WTC11 (cell line): Measurements from ENCODE around the gene PGLYRP2. TPM values are rescaled to one million over a fixed set of nuclear protein-coding genes. Genes with fewer than 3 reads are reported as not detected.

Source experiments
- ATAC-seq: fragments of 200-7000 bp; cut with Tn5 transposase; 2 replicates; pipeline ENCODE4 v1.10.0; 2021; ENCODE audit warnings: mild to moderate bottlenecking, moderate library complexity
- CTCF ChIA-PET: fragments of 300-600 bp; sonication (Branson Sonifier 250); formaldehyde crosslinking; loops from one replicate; lab custom pipeline; 2021; ENCODE audit warnings: antibody characterized with exemption; lab: Charles Lee
- POLR2A ChIA-PET: fragments of 350-600 bp; sonication (Branson Sonifier 250); formaldehyde crosslinking; loops from one replicate; lab custom pipeline; 2021; ENCODE audit warnings: antibody characterized with exemption; lab: Charles Lee
- DNase-seq: peaks from one replicate; pipeline ENCODE4 v3.0.0; 2021; ENCODE audit warnings: low spot score
- H3K27ac Mint-ChIP-seq: 2 replicates; pipeline ENCODE4 v1.8.0; 2021; ENCODE audit warnings: mixed read lengths
- H3K27me3 Mint-ChIP-seq: 2 replicates; pipeline ENCODE4 v1.8.0; 2021; ENCODE audit warnings: low read depth, mild to moderate bottlenecking, moderate library complexity, mixed read lengths
- H3K36me3 Mint-ChIP-seq: 2 replicates; pipeline ENCODE4 v1.8.0; 2021; ENCODE audit warnings: mixed read lengths
- H3K4me1 Mint-ChIP-seq: 2 replicates; pipeline ENCODE4 v1.8.0; 2022; ENCODE audit warnings: mixed read lengths
- H3K4me3 Mint-ChIP-seq: 2 replicates; pipeline ENCODE4 v1.8.0; 2021; ENCODE audit warnings: mild to moderate bottlenecking, moderate library complexity, mixed read lengths
- H3K9me3 Mint-ChIP-seq: 2 replicates; pipeline ENCODE4 v1.8.0; 2021; ENCODE audit warnings: mixed read lengths
- ATF1 ChIP-seq: sonication (generic); formaldehyde crosslinking; IDR thresholded peaks from 2 replicates; pipeline ENCODE4 v1.8.1; 2023; ENCODE audit warnings: mild to moderate bottlenecking, moderate library complexity, missing genetic modification reagents
- FOXJ3 ChIP-seq: sonication (generic); formaldehyde crosslinking; IDR thresholded peaks from 2 replicates; pipeline ENCODE4 v1.9.0; 2021; ENCODE audit warnings: missing genetic modification reagents, mild to moderate bottlenecking, borderline replicate concordance
- FOXP1 ChIP-seq: sonication (generic); formaldehyde crosslinking; IDR thresholded peaks from 2 replicates; pipeline ENCODE4 v1.8.0; 2022; ENCODE audit warnings: missing genetic modification reagents, mild to moderate bottlenecking, moderate library complexity, borderline replicate concordance
- HMGA2 ChIP-seq: fragments of 250-450 bp; sonication (Bioruptor Pico); IDR thresholded peaks from 2 replicates; pipeline ENCODE4 v1.4.0; 2021; ENCODE audit warnings: mild to moderate bottlenecking, moderate library complexity
- JAZF1 ChIP-seq: fragments of 250-450 bp; sonication (Bioruptor Pico); IDR thresholded peaks from 2 replicates; pipeline ENCODE4 v1.9.0; 2021; ENCODE audit warnings: moderate library complexity, mild to moderate bottlenecking, inconsistent platforms
- MXD4 ChIP-seq: fragments of 250-450 bp; sonication (Bioruptor Pico); IDR thresholded peaks from 2 replicates; pipeline ENCODE4 v1.8.0; 2021; ENCODE audit warnings: mild to moderate bottlenecking, moderate library complexity, borderline replicate concordance
- NR2C2 ChIP-seq: sonication (generic); formaldehyde crosslinking; IDR thresholded peaks from 2 replicates; pipeline ENCODE4 v1.8.0; 2022; ENCODE audit warnings: mild to moderate bottlenecking, missing genetic modification reagents
- NR3C1 ChIP-seq: sonication (generic); formaldehyde crosslinking; conservative IDR thresholded peaks from 2 replicates; pipeline ENCODE4 v1.8.1; 2023; ENCODE audit warnings: low read depth, mild to moderate bottlenecking, missing genetic modification reagents
- OVOL2 ChIP-seq: fragments of 250-450 bp; sonication (Bioruptor Pico); IDR thresholded peaks from 2 replicates; pipeline ENCODE4 v1.9.0; 2021; ENCODE audit warnings: mild to moderate bottlenecking, borderline replicate concordance
- PRRX2 ChIP-seq: fragments of 250-450 bp; sonication (Bioruptor Pico); IDR thresholded peaks from 2 replicates; pipeline ENCODE4 v1.8.0; 2021; ENCODE audit warnings: mild to moderate bottlenecking
- SMAD3 ChIP-seq: sonication (generic); formaldehyde crosslinking; IDR thresholded peaks from 2 replicates; pipeline ENCODE4 v1.8.0; 2022; ENCODE audit warnings: missing genetic modification reagents, mild to moderate bottlenecking, borderline replicate concordance
- SP1 ChIP-seq: sonication (generic); formaldehyde crosslinking; conservative IDR thresholded peaks from 2 replicates; pipeline ENCODE4 v1.8.1; 2022; ENCODE audit warnings: missing genetic modification reagents
- TEAD4 ChIP-seq: sonication (generic); formaldehyde crosslinking; IDR thresholded peaks from 2 replicates; pipeline ENCODE4 v1.8.0; 2022; ENCODE audit warnings: mild to moderate bottlenecking, missing genetic modification reagents
- ZNF416 ChIP-seq: fragments of 250-450 bp; sonication (Bioruptor Pico); IDR thresholded peaks from 2 replicates; pipeline ENCODE4 v1.9.0; 2021; ENCODE audit warnings: mild to moderate bottlenecking, inconsistent platforms
- ZNF423 ChIP-seq: fragments of 250-450 bp; sonication (Bioruptor Pico); IDR thresholded peaks from 2 replicates; pipeline ENCODE4 v2.1.2; 2022; ENCODE audit warnings: mild to moderate bottlenecking, moderate library complexity
- total RNA-seq: library from RNA; stranded (reverse); gene quantifications from 3 replicates; pipeline ENCODE4 v1.2.3, GENCODE V29; 2021
- TF ChIP-seq, protein P1 (sequence below): sonication (generic); formaldehyde crosslinking; IDR thresholded peaks from 2 replicates; pipeline ENCODE4 v1.8.0; 2022; ENCODE audit warnings: mild to moderate bottlenecking, missing genetic modification reagents
- TF ChIP-seq, protein P2 (sequence below): sonication (generic); formaldehyde crosslinking; IDR thresholded peaks from 2 replicates; pipeline ENCODE4 v1.8.1; 2023; ENCODE audit warnings: mild to moderate bottlenecking, missing genetic modification reagents, moderate library complexity
- TF ChIP-seq, protein P3 (sequence below): fragments of 200-600 bp; IDR thresholded peaks from 2 replicates; pipeline ENCODE4 v1.8.0; 2022; ENCODE audit warnings: antibody characterized with exemption
- TF ChIP-seq, protein P4 (sequence below): fragments of 250-450 bp; sonication (Bioruptor Pico); IDR thresholded peaks from 2 replicates; pipeline ENCODE4 v1.9.0; 2021; ENCODE audit warnings: mild to moderate bottlenecking, borderline replicate concordance
- TF ChIP-seq, protein P5 (sequence below): sonication (generic); formaldehyde crosslinking; conservative IDR thresholded peaks from 2 replicates; pipeline ENCODE4 v1.8.1; 2022; ENCODE audit warnings: mild to moderate bottlenecking, missing genetic modification reagents

Gene PGLYRP2
- total RNA-seq, 1 experiment from 2014 or later: not detected

DNA sequence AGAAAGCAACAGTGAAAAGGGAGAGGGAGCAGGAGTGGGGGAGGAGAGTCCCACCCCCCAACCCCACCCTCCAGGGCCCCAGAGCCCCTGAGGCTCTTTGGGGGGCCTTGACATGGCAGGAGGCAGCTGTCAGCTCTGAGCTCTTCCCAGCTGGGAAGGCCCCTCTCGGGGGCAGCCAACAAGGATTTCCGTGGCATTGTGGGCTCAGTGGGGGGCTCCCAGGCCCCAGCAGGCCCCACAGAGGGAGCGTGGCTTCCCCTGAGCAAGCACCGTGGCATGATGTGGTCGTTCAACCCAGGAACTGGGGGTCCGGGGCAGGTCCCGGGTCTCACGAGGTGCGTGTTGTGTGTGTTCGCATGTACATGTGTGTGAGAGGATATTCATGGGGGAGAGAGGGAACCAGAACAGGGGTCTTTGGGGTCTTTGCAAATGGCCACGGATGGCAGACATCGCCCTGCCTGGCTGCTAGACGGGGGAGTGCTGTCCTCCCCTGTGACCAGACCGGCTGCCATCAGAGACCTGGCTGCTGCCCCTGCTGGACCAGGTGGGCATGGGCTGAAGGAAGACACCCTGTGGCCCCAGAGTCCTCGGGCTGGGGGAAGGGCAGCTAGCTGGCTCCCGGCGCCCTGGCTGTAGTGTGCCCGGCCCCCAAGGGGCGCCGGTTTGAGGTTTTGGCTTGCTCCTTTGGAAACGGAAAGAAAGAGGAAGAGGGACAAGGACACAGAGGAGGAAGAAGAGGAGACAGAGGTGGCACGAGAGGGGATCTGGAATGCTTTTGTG lies 56.8 kb downstream of the PGLYRP2 start:
- TF ChIP-seq FOXJ3: no peak
- TF ChIP-seq, protein P1, sequence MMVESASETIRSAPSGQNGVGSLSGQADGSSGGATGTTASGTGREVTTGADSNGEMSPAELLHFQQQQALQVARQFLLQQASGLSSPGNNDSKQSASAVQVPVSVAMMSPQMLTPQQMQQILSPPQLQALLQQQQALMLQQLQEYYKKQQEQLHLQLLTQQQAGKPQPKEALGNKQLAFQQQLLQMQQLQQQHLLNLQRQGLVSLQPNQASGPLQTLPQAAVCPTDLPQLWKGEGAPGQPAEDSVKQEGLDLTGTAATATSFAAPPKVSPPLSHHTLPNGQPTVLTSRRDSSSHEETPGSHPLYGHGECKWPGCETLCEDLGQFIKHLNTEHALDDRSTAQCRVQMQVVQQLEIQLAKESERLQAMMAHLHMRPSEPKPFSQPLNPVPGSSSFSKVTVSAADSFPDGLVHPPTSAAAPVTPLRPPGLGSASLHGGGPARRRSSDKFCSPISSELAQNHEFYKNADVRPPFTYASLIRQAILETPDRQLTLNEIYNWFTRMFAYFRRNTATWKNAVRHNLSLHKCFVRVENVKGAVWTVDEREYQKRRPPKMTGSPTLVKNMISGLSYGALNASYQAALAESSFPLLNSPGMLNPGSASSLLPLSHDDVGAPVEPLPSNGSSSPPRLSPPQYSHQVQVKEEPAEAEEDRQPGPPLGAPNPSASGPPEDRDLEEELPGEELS (CRISPR knock-in tag): no peak
- H3K4me1 Mint-ChIP-seq: peaks cover 9% of the 10 kb centered on the region
- no peaks in the 10 kb centered on the region for H3K27me3 Mint-ChIP-seq
- no peaks in the 10 kb centered on the region for H3K9me3 Mint-ChIP-seq
- H3K36me3 Mint-ChIP-seq: peaks cover 34% of the 10 kb centered on the region
- no peak for ATAC-seq
- no peak for DNase-seq
- no peak overlapping the region for H3K27ac Mint-ChIP-seq
- H3K4me3 Mint-ChIP-seq: no peak overlapping the region
- ChIA-PET CTCF (interaction anchor here (0.9 to 5.8 kb wide), 3 partner anchors 30 to 170 kb away, joined by 3 to 128 read pairs (median 5); no protein-coding TSS in a partner anchor), POLR2A (no interaction called here)

DNA sequence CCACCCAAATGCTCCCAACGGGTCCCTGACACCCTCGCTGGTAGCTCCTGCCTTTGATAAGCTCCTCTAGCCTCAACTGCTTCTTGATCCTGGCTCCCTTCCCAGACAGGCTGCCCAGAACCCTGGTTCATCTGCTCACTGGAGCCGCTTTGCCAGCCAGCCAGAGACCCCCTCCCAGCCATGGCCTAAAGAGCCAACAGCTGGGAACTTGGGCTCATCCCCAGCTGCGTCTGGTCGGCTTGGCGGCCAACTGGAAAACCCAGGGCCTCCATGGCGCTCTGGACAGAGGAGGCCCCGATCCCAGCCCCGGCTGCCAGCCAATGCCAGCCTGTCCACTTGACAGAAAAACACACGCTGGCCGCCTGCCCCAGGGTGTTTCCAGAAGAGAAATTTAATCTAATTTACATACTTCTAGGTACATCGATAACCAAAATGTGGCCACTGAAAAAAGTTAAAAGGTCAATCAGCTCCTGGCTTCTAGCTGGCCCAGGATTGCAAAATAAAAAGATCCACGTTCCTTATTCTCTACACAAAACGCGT lies 57.5 kb downstream of the PGLYRP2 start:
- no peak overlapping the region for H3K27ac Mint-ChIP-seq
- no peak for TF ChIP-seq MXD4 (CRISPR knock-in tag)
- TF ChIP-seq, protein P2, sequence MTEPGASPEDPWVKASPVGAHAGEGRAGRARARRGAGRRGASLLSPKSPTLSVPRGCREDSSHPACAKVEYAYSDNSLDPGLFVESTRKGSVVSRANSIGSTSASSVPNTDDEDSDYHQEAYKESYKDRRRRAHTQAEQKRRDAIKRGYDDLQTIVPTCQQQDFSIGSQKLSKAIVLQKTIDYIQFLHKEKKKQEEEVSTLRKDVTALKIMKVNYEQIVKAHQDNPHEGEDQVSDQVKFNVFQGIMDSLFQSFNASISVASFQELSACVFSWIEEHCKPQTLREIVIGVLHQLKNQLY (CRISPR knock-in tag): no peak
- no peak for TF ChIP-seq NR2C2
- TF ChIP-seq NR3C1 (CRISPR knock-in tag): no peak
- no peak for TF ChIP-seq SP1 (CRISPR knock-in tag)
- no peak for TF ChIP-seq PRRX2 (CRISPR knock-in tag)
- no peak for TF ChIP-seq HMGA2
- no peak for TF ChIP-seq OVOL2
- DNase-seq (no peak), ATAC-seq (no peak)
- H3K27me3 Mint-ChIP-seq: no peaks in the 10 kb centered on the region
- H3K36me3 Mint-ChIP-seq: peaks cover 32% of the 10 kb centered on the region
- H3K9me3 Mint-ChIP-seq: no peaks in the 10 kb centered on the region
- H3K4me1 Mint-ChIP-seq: peaks cover 14% of the 10 kb centered on the region
- ChIA-PET POLR2A (interaction anchor here (0.6 kb wide), 1 partner anchor 993 kb away, joined by 8 read pairs; no protein-coding TSS in a partner anchor), CTCF (interaction anchor here (0.9 to 5.8 kb wide), 4 partner anchors 31 to 330 kb away, joined by 3 to 128 read pairs (median 4); no protein-coding TSS in a partner anchor)
- H3K4me3 Mint-ChIP-seq: no peak overlapping the region

DNA sequence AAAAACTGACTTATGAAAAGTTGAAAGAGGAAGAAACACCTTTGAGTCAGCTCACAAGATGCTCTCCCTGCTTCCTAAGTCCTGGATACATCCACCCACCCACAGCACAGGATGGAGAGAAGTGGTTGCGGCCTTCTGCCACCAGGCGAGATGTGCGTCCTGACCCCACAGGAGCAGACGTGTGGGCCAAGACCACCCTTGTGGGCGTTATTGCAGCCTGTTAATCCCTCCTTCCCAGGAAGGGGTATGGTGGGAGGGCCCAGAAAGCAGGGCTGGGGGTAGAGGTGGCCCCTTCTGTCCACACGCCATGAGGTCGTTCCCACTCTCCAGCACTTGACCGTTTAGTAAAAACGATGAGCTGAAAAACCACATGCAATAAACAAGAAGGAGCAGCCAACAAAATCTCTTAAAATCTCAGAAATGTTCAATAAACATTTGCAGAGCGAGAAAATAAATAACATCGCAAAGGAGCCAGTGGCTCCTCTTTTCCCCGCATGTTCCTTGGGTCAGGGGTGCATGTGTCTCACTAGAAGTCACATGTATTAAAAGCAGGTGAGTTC lies 58.1 kb downstream of the PGLYRP2 start:
- Mint-ChIP-seq H3K4me1 (peaks cover 14% of the 10 kb centered on the region), H3K27me3 (no peaks in the 10 kb centered on the region), H3K4me3 (no peak overlapping the region), H3K9me3 (0 out of 2 replicates have a peak, but pooled peaks cover 2% of the 10 kb centered on the region), H3K36me3 (peaks cover 33% of the 10 kb centered on the region), H3K27ac (no peak overlapping the region)
- ATAC-seq: no peak
- no peak for DNase-seq
- ChIA-PET CTCF (interaction anchor here (0.9 to 5.8 kb wide), 4 partner anchors 130 to 330 kb away, joined by 3 to 128 read pairs (median 20); no protein-coding TSS in a partner anchor), POLR2A (interaction anchor here (0.6 kb wide), 1 partner anchor 992 kb away, joined by 8 read pairs; no protein-coding TSS in a partner anchor)
- TF ChIP-seq, protein P3, sequence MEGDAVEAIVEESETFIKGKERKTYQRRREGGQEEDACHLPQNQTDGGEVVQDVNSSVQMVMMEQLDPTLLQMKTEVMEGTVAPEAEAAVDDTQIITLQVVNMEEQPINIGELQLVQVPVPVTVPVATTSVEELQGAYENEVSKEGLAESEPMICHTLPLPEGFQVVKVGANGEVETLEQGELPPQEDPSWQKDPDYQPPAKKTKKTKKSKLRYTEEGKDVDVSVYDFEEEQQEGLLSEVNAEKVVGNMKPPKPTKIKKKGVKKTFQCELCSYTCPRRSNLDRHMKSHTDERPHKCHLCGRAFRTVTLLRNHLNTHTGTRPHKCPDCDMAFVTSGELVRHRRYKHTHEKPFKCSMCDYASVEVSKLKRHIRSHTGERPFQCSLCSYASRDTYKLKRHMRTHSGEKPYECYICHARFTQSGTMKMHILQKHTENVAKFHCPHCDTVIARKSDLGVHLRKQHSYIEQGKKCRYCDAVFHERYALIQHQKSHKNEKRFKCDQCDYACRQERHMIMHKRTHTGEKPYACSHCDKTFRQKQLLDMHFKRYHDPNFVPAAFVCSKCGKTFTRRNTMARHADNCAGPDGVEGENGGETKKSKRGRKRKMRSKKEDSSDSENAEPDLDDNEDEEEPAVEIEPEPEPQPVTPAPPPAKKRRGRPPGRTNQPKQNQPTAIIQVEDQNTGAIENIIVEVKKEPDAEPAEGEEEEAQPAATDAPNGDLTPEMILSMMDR: no peak
- TF ChIP-seq FOXP1 (CRISPR knock-in tag) (no peak), ZNF423 (CRISPR knock-in tag) (no peak), ZNF416 (CRISPR knock-in tag) (no peak), SMAD3 (no peak), ATF1 (CRISPR knock-in tag) (no peak), TEAD4 (CRISPR knock-in tag) (no peak), JAZF1 (CRISPR knock-in tag) (no peak)
- TF ChIP-seq, protein P4, sequence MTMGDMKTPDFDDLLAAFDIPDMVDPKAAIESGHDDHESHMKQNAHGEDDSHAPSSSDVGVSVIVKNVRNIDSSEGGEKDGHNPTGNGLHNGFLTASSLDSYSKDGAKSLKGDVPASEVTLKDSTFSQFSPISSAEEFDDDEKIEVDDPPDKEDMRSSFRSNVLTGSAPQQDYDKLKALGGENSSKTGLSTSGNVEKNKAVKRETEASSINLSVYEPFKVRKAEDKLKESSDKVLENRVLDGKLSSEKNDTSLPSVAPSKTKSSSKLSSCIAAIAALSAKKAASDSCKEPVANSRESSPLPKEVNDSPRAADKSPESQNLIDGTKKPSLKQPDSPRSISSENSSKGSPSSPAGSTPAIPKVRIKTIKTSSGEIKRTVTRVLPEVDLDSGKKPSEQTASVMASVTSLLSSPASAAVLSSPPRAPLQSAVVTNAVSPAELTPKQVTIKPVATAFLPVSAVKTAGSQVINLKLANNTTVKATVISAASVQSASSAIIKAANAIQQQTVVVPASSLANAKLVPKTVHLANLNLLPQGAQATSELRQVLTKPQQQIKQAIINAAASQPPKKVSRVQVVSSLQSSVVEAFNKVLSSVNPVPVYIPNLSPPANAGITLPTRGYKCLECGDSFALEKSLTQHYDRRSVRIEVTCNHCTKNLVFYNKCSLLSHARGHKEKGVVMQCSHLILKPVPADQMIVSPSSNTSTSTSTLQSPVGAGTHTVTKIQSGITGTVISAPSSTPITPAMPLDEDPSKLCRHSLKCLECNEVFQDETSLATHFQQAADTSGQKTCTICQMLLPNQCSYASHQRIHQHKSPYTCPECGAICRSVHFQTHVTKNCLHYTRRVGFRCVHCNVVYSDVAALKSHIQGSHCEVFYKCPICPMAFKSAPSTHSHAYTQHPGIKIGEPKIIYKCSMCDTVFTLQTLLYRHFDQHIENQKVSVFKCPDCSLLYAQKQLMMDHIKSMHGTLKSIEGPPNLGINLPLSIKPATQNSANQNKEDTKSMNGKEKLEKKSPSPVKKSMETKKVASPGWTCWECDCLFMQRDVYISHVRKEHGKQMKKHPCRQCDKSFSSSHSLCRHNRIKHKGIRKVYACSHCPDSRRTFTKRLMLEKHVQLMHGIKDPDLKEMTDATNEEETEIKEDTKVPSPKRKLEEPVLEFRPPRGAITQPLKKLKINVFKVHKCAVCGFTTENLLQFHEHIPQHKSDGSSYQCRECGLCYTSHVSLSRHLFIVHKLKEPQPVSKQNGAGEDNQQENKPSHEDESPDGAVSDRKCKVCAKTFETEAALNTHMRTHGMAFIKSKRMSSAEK: no peak
- TF ChIP-seq, protein P5, sequence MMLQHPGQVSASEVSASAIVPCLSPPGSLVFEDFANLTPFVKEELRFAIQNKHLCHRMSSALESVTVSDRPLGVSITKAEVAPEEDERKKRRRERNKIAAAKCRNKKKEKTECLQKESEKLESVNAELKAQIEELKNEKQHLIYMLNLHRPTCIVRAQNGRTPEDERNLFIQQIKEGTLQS (CRISPR knock-in tag): no peak
